Left lung (tissue), 10 donors: ENCODE results near the gene RAP1GAP2. TPM values are rescaled to one million over a fixed set of nuclear protein-coding genes. Genes with fewer than 3 reads are reported as not detected.

Experiments
- ATAC-seq: fragments of 200-7000 bp; cut with Tn5 transposase; one replicate; pipeline ENCODE4 v1.9.1; 2020; ENCODE audit warnings: moderate library complexity
- DNase-seq, 4 donors: peaks; one replicate each; pipeline ENCODE4 v3.0.0-alpha.2; 2013 to 2020
- H3K27ac ChIP-seq, 2 donors: fragments of 200-600 bp; sonication (generic) in 1 of 2; one replicate each; pipeline versions ENCODE4 v1.5.0 to v1.8.0; 2020 to 2021
- H3K27me3 ChIP-seq, 2 donors: fragments of 200-600 bp; sonication (generic) in 1 of 2; one replicate each; pipeline versions ENCODE4 v1.5.0 to v1.8.0; 2020 to 2021
- H3K36me3 ChIP-seq, 2 donors: fragments of 200-600 bp; sonication (generic) in 1 of 2; one replicate each; pipeline versions ENCODE4 v1.5.0 to v1.8.0; 2020 to 2021
- H3K4me1 ChIP-seq, 2 donors: fragments of 200-600 bp; one replicate each; pipeline ENCODE4 v1.8.0; 2021
- H3K4me3 ChIP-seq, 2 donors: fragments of 200-600 bp; sonication (generic) in 1 of 2; one replicate each; pipeline versions ENCODE4 v1.5.0 to v1.8.0; 2020 to 2021; ENCODE audit warnings: mild to moderate bottlenecking in 1 of 2
- H3K9me3 ChIP-seq, 2 donors: fragments of 200-600 bp; sonication (generic) in 1 of 2; one replicate each; pipeline versions ENCODE4 v1.5.0 to v1.8.0; 2020 to 2021
- intact Hi-C, 2 donors: fragments of 100-400 bp; cut with DNase I; formaldehyde crosslinking; loops; one replicate each; pipeline versions ENCODE4 v1.11.2 to v1.14.2; 2022
- polyA plus RNA-seq, 6 donors: library from polyadenylated mRNA; unstranded; fragments of 120-200 nt; gene quantifications; one replicate each; pipeline ENCODE4 v1.2.1, GENCODE V29; 2013; ENCODE audit not compliant: insufficient read length in 6 of 6
- total RNA-seq, 2 donors: library from RNA; stranded (reverse); fragmentation: NEBNext Ultra II Directional; extraction: Animal tissue kit (Norgen Biotek cat#: 25700); gene quantifications; one replicate each; pipeline ENCODE4 v1.2.1, GENCODE V29; 2021
- TF ChIP-seq, protein P1 (sequence below), 2 donors: fragments of 200-600 bp; sonication (generic) in 1 of 2; IDR thresholded peaks; one replicate each; pipeline versions ENCODE4 v1.5.0 to v1.8.0; 2021; ENCODE audit warnings: antibody characterized with exemption in 2 of 2
- donor health status: DM: no; HTN: yes; CAD: no.
- donor health status: DM: no; HTN: no; CAD: no.

RAP1GAP2 gene
- total and polyA plus RNA-seq, 8 donors = 8.0 to 14.5 (median 9.7) TPM

- DNase-seq (peak in 1 of 4 donors; percentile 52), ATAC-seq (no peak)
- no peaks in the 10 kb centered on the region for H3K9me3 ChIP-seq
- H3K4me3 ChIP-seq = no peak overlapping the region
- peaks cover 0 to 32% of the 10 kb centered on the region in 2 donors for H3K27me3 ChIP-seq
- H3K4me1 ChIP-seq = no peaks in the 10 kb centered on the region
- H3K36me3 ChIP-seq = peaks cover 0 to 10% of the 10 kb centered on the region in 2 donors
- H3K27ac ChIP-seq = no peak overlapping the region
- intact Hi-C loops = no loop called here
- TF ChIP-seq, protein P1, sequence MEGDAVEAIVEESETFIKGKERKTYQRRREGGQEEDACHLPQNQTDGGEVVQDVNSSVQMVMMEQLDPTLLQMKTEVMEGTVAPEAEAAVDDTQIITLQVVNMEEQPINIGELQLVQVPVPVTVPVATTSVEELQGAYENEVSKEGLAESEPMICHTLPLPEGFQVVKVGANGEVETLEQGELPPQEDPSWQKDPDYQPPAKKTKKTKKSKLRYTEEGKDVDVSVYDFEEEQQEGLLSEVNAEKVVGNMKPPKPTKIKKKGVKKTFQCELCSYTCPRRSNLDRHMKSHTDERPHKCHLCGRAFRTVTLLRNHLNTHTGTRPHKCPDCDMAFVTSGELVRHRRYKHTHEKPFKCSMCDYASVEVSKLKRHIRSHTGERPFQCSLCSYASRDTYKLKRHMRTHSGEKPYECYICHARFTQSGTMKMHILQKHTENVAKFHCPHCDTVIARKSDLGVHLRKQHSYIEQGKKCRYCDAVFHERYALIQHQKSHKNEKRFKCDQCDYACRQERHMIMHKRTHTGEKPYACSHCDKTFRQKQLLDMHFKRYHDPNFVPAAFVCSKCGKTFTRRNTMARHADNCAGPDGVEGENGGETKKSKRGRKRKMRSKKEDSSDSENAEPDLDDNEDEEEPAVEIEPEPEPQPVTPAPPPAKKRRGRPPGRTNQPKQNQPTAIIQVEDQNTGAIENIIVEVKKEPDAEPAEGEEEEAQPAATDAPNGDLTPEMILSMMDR (IDR thresholded peaks at IDR 0.05) = no peak
These were observed 239.2 kb downstream of the RAP1GAP2 start for GRCh38 chr17:3035256-3035967.

GRCh38 chr17:3035968-3036280 is 239.7 kb downstream of the RAP1GAP2 start:
- ATAC-seq (no peak), DNase-seq (no peak)
- TF ChIP-seq, protein P1 (IDR thresholded peaks at IDR 0.05) = no peak
- Histone ChIP-seq H3K27ac (no peak overlapping the region), H3K4me1 (no peaks in the 10 kb centered on the region), H3K9me3 (no peaks in the 10 kb centered on the region), H3K4me3 (no peak overlapping the region), H3K36me3 (peaks cover 0 to 10% of the 10 kb centered on the region in 2 donors), H3K27me3 (peaks cover 0 to 37% of the 10 kb centered on the region in 2 donors)
- intact Hi-C loops = no loop called here

DNA sequence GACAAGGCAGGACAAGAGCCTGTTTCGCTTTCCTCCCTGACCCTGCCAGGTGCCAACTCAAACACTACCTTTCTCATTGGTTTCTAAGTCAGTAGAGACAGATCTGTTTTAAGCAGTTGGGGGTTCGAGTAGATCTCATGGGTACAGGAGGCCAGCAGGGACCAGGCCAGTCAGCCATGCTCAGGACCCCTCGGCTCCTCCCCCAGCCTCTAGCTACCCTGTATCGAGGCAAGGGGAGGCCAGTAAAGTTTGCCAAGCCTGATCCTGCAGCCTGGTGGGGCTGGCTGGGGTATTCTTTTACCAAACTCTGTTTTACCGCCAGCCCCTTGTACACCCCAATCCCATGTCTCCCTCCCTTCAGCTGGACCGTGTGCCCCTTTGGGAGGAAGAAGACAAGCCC is 240.6 kb downstream of the RAP1GAP2 start:
- Histone ChIP-seq H3K4me3 (no peak overlapping the region), H3K36me3 (peaks cover 0 to 10% of the 10 kb centered on the region in 2 donors), H3K9me3 (no peaks in the 10 kb centered on the region), H3K4me1 (no peaks in the 10 kb centered on the region), H3K27me3 (peaks cover 0 to 41% of the 10 kb centered on the region in 2 donors), H3K27ac (no peak overlapping the region)
- intact Hi-C loops = no loop called here
- TF ChIP-seq, protein P1 (IDR thresholded peaks at IDR 0.05) = no peak
- DNase-seq (no peak), ATAC-seq (no peak)

DNA sequence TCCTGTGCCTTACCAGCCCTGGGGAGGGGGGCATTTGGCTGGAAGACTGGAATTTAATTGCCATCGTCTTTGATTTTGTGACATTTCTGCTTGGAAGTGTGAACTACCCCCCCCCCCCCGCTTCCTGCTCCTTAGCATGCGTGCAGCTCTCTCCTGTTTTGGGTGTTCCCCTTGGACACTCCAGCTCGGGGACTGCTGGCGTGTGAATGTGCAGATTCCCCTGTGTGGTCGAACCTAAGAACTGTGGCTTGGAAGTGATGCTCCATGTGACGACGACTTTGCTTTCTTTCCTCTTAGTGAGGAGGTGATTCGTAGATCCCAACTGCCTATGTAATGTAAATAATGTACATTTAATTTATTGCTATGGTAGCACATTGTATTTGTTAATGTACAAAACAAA is 241.0 kb downstream of the RAP1GAP2 start:
- peaks cover 0 to 41% of the 10 kb centered on the region in 2 donors for H3K27me3 ChIP-seq
- intact Hi-C loops = no loop called here
- H3K36me3 ChIP-seq = peaks cover 0 to 10% of the 10 kb centered on the region in 2 donors
- no peak overlapping the region for H3K27ac ChIP-seq
- ATAC-seq = no peak
- DNase-seq = no peak
- H3K4me1 ChIP-seq = no peaks in the 10 kb centered on the region
- H3K9me3 ChIP-seq = no peaks in the 10 kb centered on the region
- TF ChIP-seq, protein P1 (IDR thresholded peaks at IDR 0.05) = no peak
- no peak overlapping the region for H3K4me3 ChIP-seq

GRCh38 chr17:3038941-3039340 is 242.7 kb downstream of the RAP1GAP2 start:
- peaks cover 0 to 9% of the 10 kb centered on the region in 2 donors for H3K9me3 ChIP-seq
- H3K4me3 ChIP-seq = no peak overlapping the region
- TF ChIP-seq, protein P1 (IDR thresholded peaks at IDR 0.05) = no peak
- intact Hi-C loops = no loop called here
- H3K4me1 ChIP-seq = no peaks in the 10 kb centered on the region
- no peak overlapping the region for H3K27ac ChIP-seq
- H3K36me3 ChIP-seq = no peaks in the 10 kb centered on the region
- no peak for DNase-seq
- ATAC-seq = no peak
- peaks cover 0 to 41% of the 10 kb centered on the region in 2 donors for H3K27me3 ChIP-seq
